Ishikawa (cell line): ENCODE results near the gene MT1F.

ENCODE experiments used
- CEBPB ChIP-seq: IDR thresholded peaks from 2 replicates; pipeline ENCODE4 v1.6.1; 2012
- CREB1 ChIP-seq: IDR thresholded peaks from 2 replicates; pipeline ENCODE4 v1.6.1; 2012; ENCODE audit warnings: low read depth
- EGR1 ChIP-seq: IDR thresholded peaks from 2 replicates; pipeline ENCODE4 v1.6.1; 2012
- EP300 ChIP-seq: IDR thresholded peaks from 2 replicates; pipeline ENCODE4 v1.6.1; 2012; ENCODE audit warnings: borderline replicate concordance
- FOXM1 ChIP-seq: IDR thresholded peaks from 2 replicates; pipeline ENCODE4 v1.6.1; 2012; ENCODE audit warnings: low read depth, borderline replicate concordance
- MAX ChIP-seq: IDR thresholded peaks from 2 replicates; pipeline ENCODE4 v1.6.1; 2012
- NFIC ChIP-seq: IDR thresholded peaks from 2 replicates; pipeline ENCODE4 v1.6.1; 2012
- RAD21 ChIP-seq: IDR thresholded peaks from 2 replicates; pipeline ENCODE4 v1.6.1; 2012; ENCODE audit warnings: low read depth
- REST ChIP-seq: IDR thresholded peaks from 2 replicates; pipeline ENCODE4 v1.6.1; 2012; ENCODE audit warnings: low read depth, mild to moderate bottlenecking
- TAF1 ChIP-seq: IDR thresholded peaks from 2 replicates; pipeline ENCODE4 v1.6.1; 2012; ENCODE audit warnings: low read depth, mild to moderate bottlenecking
- TCF12 ChIP-seq: IDR thresholded peaks from 2 replicates; pipeline ENCODE4 v1.6.1; 2012; ENCODE audit warnings: low read depth
- TEAD4 ChIP-seq: IDR thresholded peaks from 2 replicates; pipeline ENCODE4 v1.6.1; 2012
- USF1 ChIP-seq: IDR thresholded peaks from 2 replicates; pipeline ENCODE4 v1.6.1; 2012
- YY1 ChIP-seq: IDR thresholded peaks from 2 replicates; pipeline ENCODE4 v1.6.1; 2012; ENCODE audit warnings: low read depth
- ZBTB7A ChIP-seq: IDR thresholded peaks from 2 replicates; pipeline ENCODE4 v1.6.1; 2012; ENCODE audit warnings: low read depth

MT1F gene

GRCh38 chr16:56669840-56670619 lies 12.3 kb downstream of the MT1F start:
- TF ChIP-seq USF1 (no peak), YY1 (no peak), RAD21 (no peak), FOXM1 (no peak), NFIC (no peak), TEAD4 (no peak)

GRCh38 chr16:56670620-56670934 lies 12.8 kb downstream of the MT1F start:
- TF ChIP-seq FOXM1 (no peak), EP300 (no peak), CEBPB (no peak), YY1 (no peak), ZBTB7A (no peak), RAD21 (no peak), REST (no peak), TCF12 (no peak), USF1 (no peak), CREB1 (no peak), TEAD4 (no peak), EGR1 (no peak)

- no peak for TF ChIP-seq MAX
- no peak for TF ChIP-seq CREB1
- TF ChIP-seq TAF1 = no peak
- TF ChIP-seq ZBTB7A = no peak
- TF ChIP-seq RAD21 = no peak
- no peak for TF ChIP-seq EP300
Observed at GRCh38 chr16:56672761-56673536, 15.2 kb downstream of the MT1F start.

- TF ChIP-seq RAD21 (peak; percentile 43), REST (no peak)
Observed at GRCh38 chr16:56673921-56674320, 16.2 kb downstream of the MT1F start.

GRCh38 chr16:56675685-56676210 lies 18.0 kb downstream of the MT1F start:
- TF ChIP-seq EGR1 = no peak
- TF ChIP-seq CEBPB = no peak
- TF ChIP-seq YY1 = no peak
- TF ChIP-seq RAD21 = no peak
- TF ChIP-seq MAX = no peak
- no peak for TF ChIP-seq TCF12
- TF ChIP-seq REST = no peak
- TF ChIP-seq NFIC = no peak
- TF ChIP-seq EP300 = no peak
- TF ChIP-seq ZBTB7A = no peak
- no peak for TF ChIP-seq USF1
- no peak for TF ChIP-seq TEAD4
- no peak for TF ChIP-seq CREB1
- TF ChIP-seq FOXM1 = no peak
- no peak for TF ChIP-seq TAF1
